K562 (cell line): Measurements from ENCODE around the gene MAML1. TPM values are rescaled to one million over a fixed set of nuclear protein-coding genes. Genes with fewer than 3 reads are reported as not detected.
A peak's percentile ranks its signal among the peaks of the same experiment; 100 is the strongest.

ENCODE experiments used
- CBX3 ChIP-seq, 2 experiments: IDR thresholded peaks; 1 replicate in 1 of 2; 2 replicates in 1 of 2; pipeline ENCODE4 v1.6.1; 2012; ENCODE audit warnings: inconsistent platforms in 2 of 2, low read length in 2 of 2, borderline replicate concordance in 1 of 2, control low read depth in 1 of 2
- CHCHD3 ChIP-seq: fragments of 250-450 bp; sonication (Bioruptor Pico); IDR thresholded peaks from 2 replicates; pipeline ENCODE4 v2.1.2; 2022; ENCODE audit warnings: mild to moderate bottlenecking
- CXXC5 ChIP-seq: fragments of 250-450 bp; sonication (Bioruptor Pico); IDR thresholded peaks from 2 replicates; pipeline ENCODE4 v1.8.0; 2022; ENCODE audit warnings: inconsistent platforms, mild to moderate bottlenecking, moderate library complexity
- GATAD2B ChIP-seq: fragments of 450-650 bp; IDR thresholded peaks from 2 replicates; pipeline ENCODE4 v1.6.1; 2017; ENCODE audit warnings: mild to moderate bottlenecking, borderline replicate concordance
- IRF2 ChIP-seq: sonication (generic); formaldehyde crosslinking; IDR thresholded peaks from 2 replicates; pipeline ENCODE4 v1.8.1; 2022; ENCODE audit warnings: mild to moderate bottlenecking, missing genetic modification reagents
- NFIX ChIP-seq: fragments of 250-450 bp; sonication (Bioruptor Pico); IDR thresholded peaks from 2 replicates; pipeline ENCODE4 v1.4.0; 2020; ENCODE audit warnings: low read depth, mild to moderate bottlenecking, moderate library complexity
- RBM14 ChIP-seq: fragments of 200-400 bp; formaldehyde crosslinking; IDR thresholded peaks from 2 replicates; pipeline ENCODE4 v1.6.1; 2018; ENCODE audit warnings: low read depth, mild to moderate bottlenecking, low read length, moderate library complexity, borderline replicate concordance; ENCODE audit not compliant: insufficient read depth
- TRIM24 ChIP-seq, 2 experiments: fragments of 450-650 bp; IDR thresholded peaks; 2 replicates each; pipeline ENCODE4 v1.6.1; 2016
- U2AF1 ChIP-seq: fragments of 200-400 bp; formaldehyde crosslinking; optimal IDR thresholded peaks from 2 replicates; pipeline ENCODE3; 2017; ENCODE audit warnings: mild to moderate bottlenecking, low read depth, low read length, moderate library complexity
- XRCC4 ChIP-seq: IDR thresholded peaks from one replicate; pipeline ENCODE4 v1.6.1; 2011; ENCODE audit not compliant: insufficient read depth, insufficient read length; ENCODE audit errors: extremely low read depth
- ZFP36 ChIP-seq: fragments of 150-350 bp; IDR thresholded peaks from 2 replicates; pipeline ENCODE4 v1.6.1; 2018; ENCODE audit warnings: low read length, low read depth; ENCODE audit not compliant: partially characterized antibody
- ZNF212 ChIP-seq: fragments of 450-650 bp; formaldehyde crosslinking; IDR thresholded peaks from 2 replicates; pipeline ENCODE4 v1.4.0; 2020; ENCODE audit warnings: mild to moderate bottlenecking
- ZNF354B ChIP-seq: fragments of 250-450 bp; sonication (Bioruptor Pico); IDR thresholded peaks from 2 replicates; pipeline ENCODE4 v1.4.0; 2020
- ZNF717 ChIP-seq: fragments of 250-450 bp; sonication (Bioruptor Pico); IDR thresholded peaks from 2 replicates; pipeline ENCODE4 v1.5.0; 2021
- ZNF780A ChIP-seq: fragments of 250-450 bp; sonication (Bioruptor Pico); IDR thresholded peaks from 2 replicates; pipeline ENCODE4 v1.5.0; 2021; ENCODE audit warnings: mild to moderate bottlenecking
- polyA plus RNA-seq, 8 experiments: library from polyadenylated mRNA; depleted of rRNA in 4 of 8; stranded (reverse) in 5 of 8; unstranded in 3 of 8; fragments of >200 nt; fragmentation: Nextera tagmentation in 2 of 8; fragmentation: Illumina TruSeq in 1 of 8; extraction: Ambion mirVana in 2 of 8; extraction: Trizol in 1 of 8; gene quantifications; 2 replicates each; pipeline versions ENCODE4 v1.2.1 to v1.2.3, GENCODE V29; 2011 to 2014; ENCODE audit warnings: inconsistent platforms in 1 of 8, missing spikeins in 1 of 8
- total RNA-seq, 7 experiments: library from RNA; depleted of rRNA in 6 of 7; stranded (reverse); fragments of >200 nt in 6 of 7; fragmentation: Illumina TruSeq in 2 of 7; extraction: Trizol in 2 of 7; gene quantifications; 2 replicates each; pipeline versions ENCODE4 v1.2.1 to v1.2.3, GENCODE V29; 2011 to 2021; ENCODE audit warnings: low replicate concordance in 1 of 7
- TF ChIP-seq, protein P1 (sequence below), 2 experiments: fragments of 200-800 bp in 1 of 2; sonication (Bioruptor generic) in 1 of 2; sonication (generic) in 1 of 2; formaldehyde crosslinking in 1 of 2; IDR thresholded peaks in 1 of 2; conservative IDR thresholded peaks in 1 of 2; 2 replicates each; pipeline versions ENCODE4 v1.5.0 to v1.6.1; 2016 to 2020; ENCODE audit warnings: missing compliant biosample characterization in 1 of 2, missing genetic modification characterization in 1 of 2, missing genetic modification reagents in 1 of 2
- TF ChIP-seq, protein P2 (sequence below): sonication (generic); formaldehyde crosslinking; IDR thresholded peaks from 2 replicates; pipeline ENCODE4 v1.8.1; 2023; ENCODE audit warnings: mild to moderate bottlenecking, missing genetic modification reagents
- TF ChIP-seq, protein P3 (sequence below): fragments of 200-400 bp; formaldehyde crosslinking; IDR thresholded peaks from 2 replicates; pipeline ENCODE4 v1.6.1; 2017; ENCODE audit warnings: mild to moderate bottlenecking, low read depth, low read length, moderate library complexity
- TF ChIP-seq, protein P4 (sequence below): sonication (generic); formaldehyde crosslinking; IDR thresholded peaks from 2 replicates; pipeline ENCODE4 v1.5.0; 2020; ENCODE audit warnings: missing genetic modification reagents
- TF ChIP-seq, protein P5 (sequence below): IDR thresholded peaks from 2 replicates; pipeline ENCODE4 v1.6.1; 2011; ENCODE audit not compliant: insufficient read length; ENCODE audit errors: extremely low read depth

Gene MAML1
- total and polyA plus RNA-seq, 9 of the 15 experiments (the other 6 are each of a cell fraction or from before 2014, with no cell fraction given): 0.32 to 18.4 (median 7.0) TPM

DNA sequence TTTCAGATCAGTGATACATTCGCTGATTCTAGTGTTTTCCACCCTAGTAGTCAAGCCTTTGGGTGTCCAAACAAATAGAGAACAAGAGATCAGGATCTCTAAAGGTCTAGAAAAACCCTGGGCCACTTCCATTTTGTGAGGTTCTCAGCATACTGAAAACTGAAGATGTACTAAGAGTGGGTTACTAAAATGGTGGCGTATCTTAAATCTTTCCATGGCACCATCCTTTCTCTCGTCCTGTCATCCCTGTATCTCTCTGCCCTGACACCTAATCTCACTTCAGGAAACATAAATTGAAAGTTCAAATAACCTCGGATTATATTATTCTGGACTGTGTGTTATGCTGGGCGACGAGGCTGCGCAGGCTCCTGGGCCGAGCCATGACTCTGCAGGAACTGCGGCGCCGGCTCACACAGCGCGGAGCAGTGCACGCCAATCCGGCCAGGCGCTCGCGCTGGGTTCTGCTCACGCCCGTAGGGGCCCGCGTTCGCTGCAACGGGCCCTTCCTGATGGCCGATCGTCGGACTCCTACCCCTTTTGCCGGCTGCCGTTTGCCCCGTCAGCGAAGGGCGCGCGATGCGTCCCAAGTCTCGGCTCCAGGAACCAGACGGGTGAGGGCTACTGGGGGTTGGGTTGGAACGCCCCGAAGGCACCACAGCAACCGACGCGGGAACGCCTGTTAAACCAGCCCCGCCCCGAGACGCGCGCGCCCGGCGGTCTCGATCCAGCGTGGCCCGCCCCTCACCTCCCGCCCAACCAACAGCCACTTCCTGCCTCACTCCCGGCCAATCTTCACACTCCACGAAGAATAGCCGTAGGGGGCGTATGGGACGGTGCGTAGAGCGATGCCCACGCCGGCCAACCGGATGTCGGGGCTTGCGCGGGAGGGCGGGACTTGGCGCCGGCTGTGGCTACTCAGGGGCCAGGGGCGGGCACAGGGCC is 34.4 kb upstream of the MAML1 start (continued):
- TF ChIP-seq CXXC5 (CRISPR knock-in tag): peak; percentile 86
- TF ChIP-seq U2AF1: peak; percentile 3
- TF ChIP-seq XRCC4: no peak
- TF ChIP-seq GATAD2B: no peak
- no peak for TF ChIP-seq NFIX (CRISPR knock-in tag)
- TF ChIP-seq ZFP36: no peak
- TF ChIP-seq, protein P1, sequence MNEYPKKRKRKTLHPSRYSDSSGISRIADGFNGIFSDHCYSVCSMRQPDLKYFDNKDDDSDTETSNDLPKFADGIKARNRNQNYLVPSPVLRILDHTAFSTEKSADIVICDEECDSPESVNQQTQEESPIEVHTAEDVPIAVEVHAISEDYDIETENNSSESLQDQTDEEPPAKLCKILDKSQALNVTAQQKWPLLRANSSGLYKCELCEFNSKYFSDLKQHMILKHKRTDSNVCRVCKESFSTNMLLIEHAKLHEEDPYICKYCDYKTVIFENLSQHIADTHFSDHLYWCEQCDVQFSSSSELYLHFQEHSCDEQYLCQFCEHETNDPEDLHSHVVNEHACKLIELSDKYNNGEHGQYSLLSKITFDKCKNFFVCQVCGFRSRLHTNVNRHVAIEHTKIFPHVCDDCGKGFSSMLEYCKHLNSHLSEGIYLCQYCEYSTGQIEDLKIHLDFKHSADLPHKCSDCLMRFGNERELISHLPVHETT (CRISPR knock-in tag; conservative IDR thresholded peaks at IDR 0.05 in 1 of 2, IDR thresholded peaks at IDR 0.05 in 1 of 2): peak in 1 of 2 experiments; percentile 72; a peak in 2 of 4 replicates
- TF ChIP-seq ZNF212 (CRISPR knock-in tag): no peak
- no peak for TF ChIP-seq ZNF354B (CRISPR knock-in tag)
- TF ChIP-seq CHCHD3: no peak
- TF ChIP-seq, protein P2, sequence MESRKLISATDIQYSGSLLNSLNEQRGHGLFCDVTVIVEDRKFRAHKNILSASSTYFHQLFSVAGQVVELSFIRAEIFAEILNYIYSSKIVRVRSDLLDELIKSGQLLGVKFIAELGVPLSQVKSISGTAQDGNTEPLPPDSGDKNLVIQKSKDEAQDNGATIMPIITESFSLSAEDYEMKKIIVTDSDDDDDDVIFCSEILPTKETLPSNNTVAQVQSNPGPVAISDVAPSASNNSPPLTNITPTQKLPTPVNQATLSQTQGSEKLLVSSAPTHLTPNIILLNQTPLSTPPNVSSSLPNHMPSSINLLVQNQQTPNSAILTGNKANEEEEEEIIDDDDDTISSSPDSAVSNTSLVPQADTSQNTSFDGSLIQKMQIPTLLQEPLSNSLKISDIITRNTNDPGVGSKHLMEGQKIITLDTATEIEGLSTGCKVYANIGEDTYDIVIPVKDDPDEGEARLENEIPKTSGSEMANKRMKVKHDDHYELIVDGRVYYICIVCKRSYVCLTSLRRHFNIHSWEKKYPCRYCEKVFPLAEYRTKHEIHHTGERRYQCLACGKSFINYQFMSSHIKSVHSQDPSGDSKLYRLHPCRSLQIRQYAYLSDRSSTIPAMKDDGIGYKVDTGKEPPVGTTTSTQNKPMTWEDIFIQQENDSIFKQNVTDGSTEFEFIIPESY: 0 out of 2 replicates have a peak, but pooled peaks have one; percentile 44
- TF ChIP-seq, protein P3, sequence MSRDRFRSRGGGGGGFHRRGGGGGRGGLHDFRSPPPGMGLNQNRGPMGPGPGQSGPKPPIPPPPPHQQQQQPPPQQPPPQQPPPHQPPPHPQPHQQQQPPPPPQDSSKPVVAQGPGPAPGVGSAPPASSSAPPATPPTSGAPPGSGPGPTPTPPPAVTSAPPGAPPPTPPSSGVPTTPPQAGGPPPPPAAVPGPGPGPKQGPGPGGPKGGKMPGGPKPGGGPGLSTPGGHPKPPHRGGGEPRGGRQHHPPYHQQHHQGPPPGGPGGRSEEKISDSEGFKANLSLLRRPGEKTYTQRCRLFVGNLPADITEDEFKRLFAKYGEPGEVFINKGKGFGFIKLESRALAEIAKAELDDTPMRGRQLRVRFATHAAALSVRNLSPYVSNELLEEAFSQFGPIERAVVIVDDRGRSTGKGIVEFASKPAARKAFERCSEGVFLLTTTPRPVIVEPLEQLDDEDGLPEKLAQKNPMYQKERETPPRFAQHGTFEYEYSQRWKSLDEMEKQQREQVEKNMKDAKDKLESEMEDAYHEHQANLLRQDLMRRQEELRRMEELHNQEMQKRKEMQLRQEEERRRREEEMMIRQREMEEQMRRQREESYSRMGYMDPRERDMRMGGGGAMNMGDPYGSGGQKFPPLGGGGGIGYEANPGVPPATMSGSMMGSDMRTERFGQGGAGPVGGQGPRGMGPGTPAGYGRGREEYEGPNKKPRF: no peak
- 0 out of 4 replicates have a peak, but pooled peaks of 1 of the 2 experiments have one; percentile 1 for TF ChIP-seq TRIM24 (IDR thresholded peaks at IDR 0.05)
- TF ChIP-seq ZNF717 (CRISPR knock-in tag): no peak
- TF ChIP-seq RBM14: no peak
- no peak for TF ChIP-seq ZNF780A (CRISPR knock-in tag)
- TF ChIP-seq CBX3 (IDR thresholded peaks at IDR 0.05; ENCODE audit: borderline replicate concordance in 1 of 2, low read length in 2 of 2): peak in 1 of 2 experiments; percentile 14; a peak in 1 of 3 replicates
- TF ChIP-seq, protein P4, sequence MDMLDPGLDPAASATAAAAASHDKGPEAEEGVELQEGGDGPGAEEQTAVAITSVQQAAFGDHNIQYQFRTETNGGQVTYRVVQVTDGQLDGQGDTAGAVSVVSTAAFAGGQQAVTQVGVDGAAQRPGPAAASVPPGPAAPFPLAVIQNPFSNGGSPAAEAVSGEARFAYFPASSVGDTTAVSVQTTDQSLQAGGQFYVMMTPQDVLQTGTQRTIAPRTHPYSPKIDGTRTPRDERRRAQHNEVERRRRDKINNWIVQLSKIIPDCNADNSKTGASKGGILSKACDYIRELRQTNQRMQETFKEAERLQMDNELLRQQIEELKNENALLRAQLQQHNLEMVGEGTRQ (CRISPR knock-in tag): no peak
- no peak for TF ChIP-seq IRF2 (CRISPR knock-in tag)
- TF ChIP-seq, protein P5, sequence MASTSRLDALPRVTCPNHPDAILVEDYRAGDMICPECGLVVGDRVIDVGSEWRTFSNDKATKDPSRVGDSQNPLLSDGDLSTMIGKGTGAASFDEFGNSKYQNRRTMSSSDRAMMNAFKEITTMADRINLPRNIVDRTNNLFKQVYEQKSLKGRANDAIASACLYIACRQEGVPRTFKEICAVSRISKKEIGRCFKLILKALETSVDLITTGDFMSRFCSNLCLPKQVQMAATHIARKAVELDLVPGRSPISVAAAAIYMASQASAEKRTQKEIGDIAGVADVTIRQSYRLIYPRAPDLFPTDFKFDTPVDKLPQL: no peak
